Measurements from ENCODE around the gene HHIPL1.

Gene HHIPL1

GRCh38 chr14:99687284-99688209 is 42.6 kb downstream of the HHIPL1 start:
- in situ Hi-C loops (cut with HindIII; ENCODE audit: low sequenced_read_pairs) = loop anchor here (5.0 kb wide), 1 partner anchor 35 kb away; no protein-coding TSS in a partner anchor
- no peak overlapping the region for H3K4me3 ChIP-seq (ENCODE audit: low read depth, low read length)
- DNase-seq (ENCODE audit: low read depth) = no peak
- peak; percentile 62 for TF ChIP-seq CTCF (IDR thresholded peaks at IDR 0.05; ENCODE audit: low read depth, low read length, missing control alignments)

- in situ Hi-C loops (cut with HindIII; ENCODE audit: low sequenced_read_pairs) = loop anchor here (5.0 kb wide), 1 partner anchor 34 kb away; no protein-coding TSS in a partner anchor
- no peak overlapping the region for H3K4me3 ChIP-seq (ENCODE audit: low read depth, low read length)
- DNase-seq (ENCODE audit: low read depth) = no peak
- no peak for TF ChIP-seq CTCF (IDR thresholded peaks at IDR 0.05; ENCODE audit: low read depth, low read length, missing control alignments)
Observed at GRCh38 chr14:99688210-99688581, 43.3 kb downstream of the HHIPL1 start.

GRCh38 chr14:99688629-99689028 is 43.7 kb downstream of the HHIPL1 start:
- H3K4me3 ChIP-seq (ENCODE audit: low read depth, low read length) = no peak overlapping the region
- TF ChIP-seq CTCF (IDR thresholded peaks at IDR 0.05; ENCODE audit: low read depth, low read length, missing control alignments) = no peak
- DNase-seq (ENCODE audit: low read depth) = no peak
- in situ Hi-C loops (cut with HindIII; ENCODE audit: low sequenced_read_pairs) = loop anchor here (5.0 kb wide), 1 partner anchor 34 kb away; no protein-coding TSS in a partner anchor

GRCh38 chr14:99689266-99690236 is 44.6 kb downstream of the HHIPL1 start:
- DNase-seq (ENCODE audit: low read depth) = no peak
- no peak overlapping the region for H3K4me3 ChIP-seq (ENCODE audit: low read depth, low read length)
- no peak for TF ChIP-seq CTCF (IDR thresholded peaks at IDR 0.05; ENCODE audit: low read depth, low read length, missing control alignments)
- in situ Hi-C loops (cut with HindIII; ENCODE audit: low sequenced_read_pairs) = loop anchor here (5.0 kb wide), 1 partner anchor 33 kb away; no protein-coding TSS in a partner anchor

- no peak overlapping the region for H3K4me3 ChIP-seq (ENCODE audit: low read depth, low read length)
- in situ Hi-C loops (cut with HindIII; ENCODE audit: low sequenced_read_pairs) = no loop called here
- TF ChIP-seq CTCF (IDR thresholded peaks at IDR 0.05; ENCODE audit: low read depth, low read length, missing control alignments) = no peak
- no peak for DNase-seq (ENCODE audit: low read depth)
Observed at GRCh38 chr14:99690636-99691035, 45.7 kb downstream of the HHIPL1 start.
